Mononuclear cell (primary cell): ENCODE results near the gene LRSAM1. TPM values are rescaled to one million over a fixed set of nuclear protein-coding genes. Genes with fewer than 3 reads are reported as not detected.
"Not testable (repeated sequence)": the region's sequence is repeated elsewhere in the genome, so short reads cannot be mapped to it uniquely, and the experiment has no call there.

Experiments
- H3K27me3 ChIP-seq: 2 replicates; pipeline ENCODE4 v1.6.0; 2011; ENCODE audit warnings: low read length, control low read depth; ENCODE audit not compliant: insufficient read depth
- H3K4me1 ChIP-seq: 2 replicates; pipeline ENCODE4 v1.5.1; 2011; ENCODE audit warnings: mild to moderate bottlenecking, low read length, control low read depth; ENCODE audit not compliant: insufficient read depth
- H3K4me3 ChIP-seq: 2 replicates; pipeline ENCODE4 v1.5.1; 2011; ENCODE audit warnings: mild to moderate bottlenecking, low read length, moderate library complexity
- H3K9me3 ChIP-seq: 2 replicates; pipeline ENCODE4 v1.5.1; 2011; ENCODE audit warnings: low read depth, mild to moderate bottlenecking, control low read depth, low read length
- total RNA-seq: library from RNA; depleted of rRNA; stranded (reverse); fragments of >200 nt; gene quantifications from one replicate; pipeline ENCODE4 v1.2.3, GENCODE V29; 2012

LRSAM1 gene
- total RNA-seq, 1 donor, result 6.8 TPM

DNA sequence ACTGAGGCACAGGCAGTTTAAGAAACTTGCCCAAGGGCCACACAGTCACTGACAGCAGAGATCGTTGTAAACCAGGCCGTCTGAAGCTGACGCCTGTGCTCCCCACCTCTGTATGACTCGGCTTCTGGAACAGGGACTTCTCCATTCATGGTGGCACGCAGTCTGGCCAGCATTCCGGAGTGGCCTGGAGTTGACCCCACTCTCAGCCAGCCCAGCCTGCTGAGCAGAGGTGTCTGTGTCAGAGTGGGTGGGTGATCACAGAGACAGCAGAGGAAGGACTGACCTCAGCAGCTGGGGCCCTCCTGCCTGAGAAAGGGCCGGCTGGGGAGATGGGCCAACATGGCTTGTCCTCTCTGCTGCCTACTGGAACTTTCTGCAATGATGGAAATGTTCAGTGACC, 12.6 kb downstream of the LRSAM1 start:
- Histone ChIP-seq H3K27me3 (no peaks in the 10 kb centered on the region), H3K4me1 (no peaks in the 10 kb centered on the region), H3K9me3 (no peaks in the 10 kb centered on the region), H3K4me3 (no peak overlapping the region)

- not testable (repeated sequence) for H3K27me3 ChIP-seq, H3K4me1 ChIP-seq, H3K9me3 ChIP-seq, H3K4me3 ChIP-seq
These were observed 15.2 kb downstream of the LRSAM1 start for GRCh38 chr9:127466407-127466917.

DNA sequence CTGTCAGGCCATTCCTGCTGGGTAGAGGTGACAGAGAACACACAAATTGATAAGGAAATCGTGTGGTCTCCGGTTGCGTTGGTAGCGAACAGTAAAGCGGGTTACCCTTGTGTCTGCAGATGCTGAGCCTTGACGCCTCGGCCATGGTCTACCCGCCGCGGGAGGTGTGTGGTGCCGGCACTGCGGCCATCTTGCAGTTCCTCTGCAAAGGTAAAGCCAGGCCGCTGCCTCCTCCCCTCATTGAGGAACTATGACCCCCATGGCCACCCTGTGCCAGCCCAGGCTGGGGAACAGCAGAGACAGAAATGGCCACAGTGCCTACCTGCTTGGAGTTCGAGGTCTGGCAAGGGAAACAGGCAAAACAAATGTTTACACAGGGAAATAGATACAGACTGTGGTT, 16.3 kb downstream of the LRSAM1 start:
- no peak overlapping the region for H3K4me3 ChIP-seq
- no peaks in the 10 kb centered on the region for H3K9me3 ChIP-seq
- H3K27me3 ChIP-seq, result no peaks in the 10 kb centered on the region

GRCh38 chr9:127470662-127471061, 19.4 kb downstream of the LRSAM1 start:
- Histone ChIP-seq H3K4me1 (no peaks in the 10 kb centered on the region), H3K27me3 (no peaks in the 10 kb centered on the region), H3K9me3 (no peaks in the 10 kb centered on the region), H3K4me3 (no peak overlapping the region)

More for the DNA sequence above, 16.3 kb downstream of the LRSAM1 start:
- H3K4me1 ChIP-seq, result no peaks in the 10 kb centered on the region

DNA sequence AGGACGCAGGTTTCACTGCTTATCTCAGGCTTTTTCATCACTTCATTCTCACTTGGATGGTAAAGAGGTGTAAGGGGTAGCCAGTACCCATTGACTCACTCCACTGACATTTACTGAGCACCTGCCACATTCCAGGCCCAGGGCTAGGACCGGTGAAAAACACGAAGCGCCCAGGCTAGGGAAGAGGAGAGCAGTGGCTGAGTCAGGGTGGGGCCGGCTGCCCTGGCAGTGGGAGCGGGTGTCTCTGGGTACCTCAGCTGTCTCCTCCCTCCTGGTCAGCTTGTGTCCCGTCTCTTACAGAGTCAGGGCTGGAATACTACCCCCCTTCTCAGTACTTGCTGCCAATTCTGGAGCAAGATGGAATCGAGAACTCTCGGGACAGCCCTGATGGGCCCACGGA, 22.2 kb downstream of the LRSAM1 start:
- Histone ChIP-seq H3K27me3 (no peaks in the 10 kb centered on the region), H3K4me1 (no peaks in the 10 kb centered on the region), H3K4me3 (no peak overlapping the region), H3K9me3 (no peaks in the 10 kb centered on the region)

GRCh38 chr9:127473932-127474331, 22.6 kb downstream of the LRSAM1 start:
- Histone ChIP-seq H3K27me3 (no peaks in the 10 kb centered on the region), H3K4me1 (no peaks in the 10 kb centered on the region), H3K4me3 (no peak overlapping the region), H3K9me3 (no peaks in the 10 kb centered on the region)

GRCh38 chr9:127474592-127474991, 23.3 kb downstream of the LRSAM1 start:
- H3K9me3 ChIP-seq, result no peaks in the 10 kb centered on the region
- no peaks in the 10 kb centered on the region for H3K27me3 ChIP-seq
- H3K4me1 ChIP-seq, result no peaks in the 10 kb centered on the region
- no peak overlapping the region for H3K4me3 ChIP-seq

GRCh38 chr9:127479507-127480081, 28.3 kb downstream of the LRSAM1 start:
- H3K9me3 ChIP-seq, result no peaks in the 10 kb centered on the region
- no peak overlapping the region for H3K4me3 ChIP-seq
- no peaks in the 10 kb centered on the region for H3K4me1 ChIP-seq
- no peaks in the 10 kb centered on the region for H3K27me3 ChIP-seq

DNA sequence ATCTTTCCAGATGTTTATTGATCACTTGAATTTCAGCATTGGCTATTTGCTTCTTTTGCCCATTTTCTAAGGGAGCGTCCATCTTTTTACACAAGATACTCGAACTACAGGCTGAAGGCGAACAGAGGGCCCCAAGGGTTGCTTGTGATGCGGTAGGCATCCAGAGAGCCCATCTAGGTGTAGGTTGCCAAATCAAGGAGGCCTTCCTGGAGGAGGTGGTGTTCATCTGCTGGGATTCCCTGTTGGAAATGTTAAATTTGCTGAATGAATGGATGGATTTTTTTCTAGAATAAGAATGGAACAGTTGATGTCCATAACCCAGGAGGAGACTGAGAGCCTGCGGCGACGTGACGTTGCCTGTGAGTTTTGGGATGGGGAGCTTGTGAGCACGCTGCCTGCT, 31.4 kb downstream of the LRSAM1 start:
- Histone ChIP-seq H3K4me3 (no peak overlapping the region), H3K4me1 (no peaks in the 10 kb centered on the region), H3K27me3 (no peaks in the 10 kb centered on the region), H3K9me3 (no peaks in the 10 kb centered on the region)

DNA sequence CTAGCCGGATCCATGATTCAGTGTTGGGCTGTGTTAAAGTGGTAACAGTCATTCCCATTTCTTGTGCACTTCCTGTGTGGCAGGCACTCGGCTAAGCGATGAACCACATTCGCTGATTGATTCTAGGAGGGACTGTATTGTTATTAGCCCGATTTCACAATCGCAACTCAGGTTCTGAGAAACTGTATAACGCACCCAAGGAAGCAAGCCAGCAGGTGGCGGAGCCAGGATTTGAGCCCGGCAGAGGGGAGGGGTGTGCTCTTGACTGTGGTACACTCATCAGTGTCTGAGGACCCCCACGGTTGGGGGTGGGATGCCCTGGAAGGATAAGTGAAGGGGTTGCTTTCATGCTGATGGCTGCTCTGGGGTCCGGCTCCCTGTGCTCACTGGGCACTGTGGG, 34.7 kb downstream of the LRSAM1 start:
- Histone ChIP-seq H3K4me1 (no peaks in the 10 kb centered on the region), H3K9me3 (no peaks in the 10 kb centered on the region), H3K4me3 (no peak overlapping the region), H3K27me3 (no peaks in the 10 kb centered on the region)

DNA sequence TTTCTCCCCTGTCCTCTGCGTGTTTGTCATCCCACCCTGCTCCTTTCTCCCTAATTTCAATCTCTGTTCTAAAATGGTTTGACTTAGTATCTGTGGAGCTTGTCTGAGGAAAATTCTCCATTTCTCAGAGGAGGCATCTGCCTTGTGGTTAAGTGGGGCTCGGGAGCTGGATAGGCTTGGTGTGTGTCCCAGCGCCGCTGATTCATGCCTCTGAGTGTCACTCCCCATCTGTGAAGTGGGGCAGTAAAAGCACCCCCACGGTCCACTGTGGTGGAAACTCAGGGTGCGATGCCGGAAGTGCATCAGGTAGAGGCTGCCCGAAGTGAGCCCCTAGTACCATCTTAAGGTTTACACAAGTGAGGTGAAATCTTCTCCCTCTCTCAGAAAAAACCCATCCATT, 37.6 kb downstream of the LRSAM1 start:
- Histone ChIP-seq H3K4me1 (no peaks in the 10 kb centered on the region), H3K4me3 (no peak overlapping the region), H3K27me3 (no peaks in the 10 kb centered on the region), H3K9me3 (no peaks in the 10 kb centered on the region)

GRCh38 chr9:127489471-127490115, 38.3 kb downstream of the LRSAM1 start:
- no peaks in the 10 kb centered on the region for H3K9me3 ChIP-seq
- no peaks in the 10 kb centered on the region for H3K27me3 ChIP-seq
- no peak overlapping the region for H3K4me3 ChIP-seq
- no peaks in the 10 kb centered on the region for H3K4me1 ChIP-seq

DNA sequence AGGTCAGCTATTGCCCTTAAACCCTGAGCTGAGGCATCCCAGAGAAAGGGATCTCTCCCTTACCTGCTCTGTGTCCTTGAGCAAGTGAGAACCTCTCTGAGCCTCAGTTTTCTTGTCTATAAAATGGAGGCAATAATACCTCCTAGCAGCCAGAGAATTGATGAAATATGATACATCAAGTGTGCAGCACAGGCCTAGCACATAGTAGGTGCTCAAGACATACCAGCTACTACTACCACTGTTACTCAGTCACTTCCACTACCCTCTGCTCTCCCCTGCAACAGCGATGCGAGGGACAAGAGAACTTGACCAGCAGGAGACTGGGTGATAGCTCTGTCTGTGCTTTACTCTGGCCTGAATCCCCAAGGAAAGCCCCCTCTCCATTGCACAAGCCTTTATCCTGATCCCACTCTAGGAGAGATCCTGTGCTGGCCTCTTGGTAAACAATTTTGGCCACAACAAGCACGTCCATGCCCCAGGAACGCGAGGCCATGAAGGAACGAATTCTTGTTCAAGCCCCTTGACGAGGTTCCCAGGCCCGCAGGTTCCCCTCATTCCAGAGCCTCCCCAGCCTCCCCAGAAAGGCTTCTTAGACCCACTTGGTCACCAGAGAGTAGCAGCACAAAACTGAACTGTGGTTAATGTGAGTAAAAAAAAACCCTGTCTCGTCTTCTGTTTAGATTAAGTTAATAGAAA, 39.4 kb downstream of the LRSAM1 start:
- Histone ChIP-seq H3K9me3 (no peaks in the 10 kb centered on the region), H3K4me1 (no peaks in the 10 kb centered on the region), H3K4me3 (no peak overlapping the region), H3K27me3 (no peaks in the 10 kb centered on the region)

- Histone ChIP-seq H3K4me1 (no peaks in the 10 kb centered on the region), H3K27me3 (no peaks in the 10 kb centered on the region), H3K4me3 (no peak overlapping the region), H3K9me3 (no peaks in the 10 kb centered on the region)
These were observed 40.2 kb downstream of the LRSAM1 start for GRCh38 chr9:127491516-127491915.

DNA sequence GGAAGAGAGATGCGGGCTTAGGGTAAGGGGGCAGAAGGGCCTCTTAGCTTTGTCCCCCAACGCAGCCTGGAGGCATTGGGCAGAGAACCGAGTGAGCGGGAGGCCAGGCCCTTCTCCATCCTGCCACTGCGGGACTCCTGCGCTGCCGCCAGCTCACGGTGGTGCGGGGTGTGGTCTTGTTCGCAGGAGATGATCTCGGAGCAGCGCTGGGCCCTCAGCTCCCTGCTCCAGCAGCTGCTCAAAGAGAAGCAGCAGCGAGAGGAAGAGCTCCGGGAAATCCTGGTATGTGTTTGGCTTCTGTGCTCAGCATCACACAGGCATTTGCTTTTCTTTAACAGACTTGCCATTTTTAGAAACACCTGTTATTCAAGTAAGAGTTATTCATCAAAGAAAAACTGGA, 41.3 kb downstream of the LRSAM1 start:
- Histone ChIP-seq H3K4me3 (no peak overlapping the region), H3K27me3 (no peaks in the 10 kb centered on the region), H3K4me1 (no peaks in the 10 kb centered on the region), H3K9me3 (no peaks in the 10 kb centered on the region)
